Stimulated activated CD4-positive, alpha-beta T cell treated with anti-CD3 and anti-CD28 coated beads, Interleukin-2, amount 100 ng/mL, for 24 hours (primary cell): ENCODE data around the gene ITGA11.

Experiments
- DNase-seq, 2 donors: peaks; one replicate each; pipeline ENCODE4 v3.0.0-alpha.2; 2020

ITGA11 gene

DNA sequence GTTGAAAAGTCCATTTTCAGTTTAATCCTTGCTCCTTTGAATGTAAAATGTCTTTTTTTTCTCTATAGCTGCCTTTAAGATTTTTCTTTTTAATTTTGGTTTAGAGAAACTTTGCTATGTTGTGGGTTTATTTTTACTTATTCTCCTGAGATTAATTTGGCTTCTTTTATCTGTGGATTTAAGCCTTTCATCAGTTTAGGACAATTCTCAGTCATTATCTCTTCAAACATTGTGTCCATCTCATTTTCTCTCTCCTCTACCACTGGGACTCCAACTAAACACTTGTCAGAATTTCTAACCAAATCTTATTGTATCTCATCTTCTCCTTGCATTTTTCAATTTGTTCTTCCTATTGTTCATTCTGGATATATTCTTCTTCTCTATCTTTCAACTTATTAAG lies 12.4 kb upstream of the ITGA11 start:
- no peak for DNase-seq

DNA sequence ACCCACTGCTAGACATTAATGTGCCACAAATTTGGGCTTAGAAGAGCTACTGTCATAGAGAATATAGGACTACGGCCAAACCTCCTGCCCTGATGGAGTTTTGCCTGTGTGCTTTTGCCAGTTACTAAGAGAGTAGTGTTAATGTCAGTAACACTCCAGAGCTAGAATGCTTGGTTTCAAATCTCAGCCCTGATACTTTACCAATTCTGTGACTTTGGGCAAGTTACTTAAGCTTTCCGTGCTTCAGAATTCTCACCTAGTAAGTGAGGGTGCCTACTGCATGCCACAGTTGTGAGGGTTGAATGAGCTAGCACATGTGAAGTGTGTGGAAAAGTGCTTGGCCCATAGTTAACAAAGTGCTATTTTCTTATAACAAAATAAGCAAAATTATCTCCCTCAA lies 10.9 kb upstream of the ITGA11 start:
- no peak for DNase-seq

DNA sequence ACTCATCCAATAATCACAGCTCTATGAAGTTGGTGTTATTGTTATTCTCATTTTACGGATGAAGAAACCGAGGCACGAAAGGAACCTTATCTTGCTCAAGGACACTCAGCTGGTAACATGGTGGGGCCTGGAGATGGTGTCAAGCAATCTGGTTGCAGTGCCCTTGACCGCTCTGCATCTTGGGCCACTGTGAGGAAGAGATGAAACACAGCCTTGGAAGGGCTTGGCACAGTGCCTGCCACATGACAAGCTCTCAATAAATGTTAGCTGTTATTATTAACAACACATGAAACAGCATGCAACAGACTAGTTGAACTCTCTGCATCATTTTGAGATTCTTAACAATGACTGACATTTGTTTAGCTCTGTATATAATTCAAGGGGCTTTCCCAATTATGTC lies 10.1 kb upstream of the ITGA11 start:
- no peak for DNase-seq

DNA sequence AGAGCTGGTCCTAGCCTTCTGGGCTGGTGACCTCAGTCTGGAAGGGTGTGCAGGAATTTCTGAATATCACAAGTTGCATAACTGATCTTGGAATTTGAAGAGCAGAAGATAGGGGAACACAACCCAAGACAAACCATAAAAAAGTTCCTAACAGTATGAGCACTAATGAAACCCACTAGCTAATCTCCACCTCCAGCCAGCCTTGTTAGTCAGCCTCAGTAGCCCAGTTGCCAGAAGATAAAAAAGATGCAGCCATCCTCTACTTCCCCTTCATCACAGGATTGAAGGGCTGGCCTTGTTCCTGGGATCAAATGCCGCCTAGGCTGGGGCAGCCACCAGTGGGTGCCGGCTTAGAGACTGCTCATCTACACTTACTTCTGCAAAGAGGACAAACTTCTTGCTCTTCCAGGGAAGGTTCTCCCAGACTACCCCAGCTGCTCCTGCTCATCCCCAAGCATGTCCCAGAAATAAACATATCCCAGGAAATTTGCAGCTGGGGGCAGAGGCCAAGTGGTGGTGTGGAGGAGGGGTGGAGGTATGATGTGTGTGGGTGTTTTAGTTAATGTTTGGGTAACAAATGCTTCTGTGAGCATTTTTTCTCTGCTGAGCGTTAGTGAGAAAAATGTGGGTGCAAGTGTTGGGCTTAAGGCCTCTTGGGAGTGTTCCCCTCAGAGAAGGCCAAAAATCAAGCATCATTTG lies 9.2 kb upstream of the ITGA11 start:
- DNase-seq = no peak

DNA sequence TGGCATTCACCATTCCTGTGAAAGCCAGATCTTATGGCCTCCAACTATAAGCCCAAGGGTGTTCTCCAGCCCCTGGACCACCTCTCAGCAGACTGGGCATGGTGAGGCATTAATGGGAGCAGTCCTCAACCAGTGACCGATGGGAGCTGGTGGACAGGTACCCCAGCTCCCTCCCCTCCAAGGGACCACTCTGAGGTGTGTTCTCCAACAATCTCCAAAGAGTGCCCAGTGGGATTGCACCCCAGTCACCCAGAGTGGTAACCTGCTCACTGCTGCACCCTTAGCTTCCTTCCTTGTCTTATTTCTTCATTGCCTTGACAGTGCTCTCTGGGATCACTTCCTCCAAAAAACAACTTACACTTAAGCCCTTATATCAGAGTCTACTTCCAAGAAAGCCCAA lies 8.2 kb upstream of the ITGA11 start:
- no peak for DNase-seq

- no peak for DNase-seq
Observed at GRCh38 chr15:68439506-68439905, 7.5 kb upstream of the ITGA11 start.

DNA sequence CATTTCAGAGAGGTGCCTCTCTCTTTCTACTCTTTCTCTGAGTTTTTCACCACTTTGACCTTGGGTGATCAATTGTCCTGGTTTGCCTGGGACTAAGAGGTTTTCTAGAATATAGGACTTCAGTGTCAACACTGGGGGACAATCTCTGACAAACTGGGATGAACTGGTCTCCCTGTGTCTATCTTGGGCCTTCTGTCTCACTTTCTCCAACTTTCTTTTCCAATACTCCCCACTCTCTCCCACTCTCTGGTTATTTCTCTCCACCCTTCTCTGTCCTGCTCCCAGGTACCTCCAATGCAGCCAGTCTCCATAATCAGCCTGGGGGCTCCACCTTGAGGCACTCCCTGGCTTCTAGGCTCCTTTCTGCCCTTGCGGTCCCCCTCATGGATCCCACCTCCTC lies 4.7 kb upstream of the ITGA11 start:
- no peak for DNase-seq

GRCh38 chr15:68435966-68436365 lies 4.0 kb upstream of the ITGA11 start:
- DNase-seq = no peak

DNA sequence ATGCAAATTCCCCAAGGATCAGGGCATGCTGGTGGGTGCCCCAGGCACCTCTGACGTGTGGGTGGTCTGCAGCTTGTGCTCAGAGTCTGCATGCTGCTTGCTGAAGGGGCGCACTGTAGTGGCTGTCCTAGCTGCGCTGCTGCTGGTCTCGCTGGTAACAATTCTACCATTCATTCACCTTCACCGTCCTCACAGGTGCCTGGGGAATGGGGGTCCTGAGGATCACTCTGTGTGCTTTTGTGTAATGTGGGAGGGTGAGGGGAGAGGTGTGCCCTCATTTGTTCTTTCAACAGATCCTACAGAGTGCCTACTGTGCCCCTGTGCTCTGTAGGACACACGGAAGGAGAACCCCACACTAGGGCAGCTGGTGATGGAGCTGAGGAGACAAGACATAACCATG lies 2.1 kb upstream of the ITGA11 start:
- DNase-seq = no peak

GRCh38 chr15:68433551-68433950 lies 1.6 kb upstream of the ITGA11 start:
- peak in 1 of 2 donors; percentile 3 for DNase-seq

DNA sequence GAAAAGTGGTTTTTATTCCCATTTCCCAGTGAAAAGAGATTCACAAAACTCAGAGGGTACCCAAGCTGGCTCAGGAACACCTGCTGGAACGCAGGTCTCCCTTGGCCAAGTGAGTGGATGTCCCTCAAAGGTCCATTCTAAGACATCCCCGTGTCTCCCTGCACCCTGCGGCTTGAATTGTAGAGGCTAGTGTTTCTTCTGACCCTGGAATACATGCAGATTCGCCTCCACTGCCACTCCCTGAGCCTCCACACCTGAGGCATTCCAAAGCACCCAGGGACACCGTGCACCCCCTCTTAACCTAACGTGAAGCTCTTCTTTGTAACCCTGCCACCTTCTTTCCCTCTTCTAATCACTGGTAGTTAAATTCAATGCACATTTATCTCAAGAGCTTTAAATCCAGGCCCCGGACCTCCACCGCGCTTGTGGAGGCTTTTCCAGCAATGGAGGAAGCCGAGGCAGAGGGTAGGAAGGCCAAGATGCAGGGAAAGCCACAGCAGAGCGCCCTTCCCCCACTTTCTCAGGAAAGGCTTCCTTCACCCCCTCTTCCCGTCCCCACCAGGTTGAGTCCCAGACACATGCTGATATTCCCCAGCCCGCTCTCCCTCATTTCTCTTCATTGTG lies 590 bp upstream of the ITGA11 start:
- peak in 1 of 2 donors; percentile 5 for DNase-seq

DNA sequence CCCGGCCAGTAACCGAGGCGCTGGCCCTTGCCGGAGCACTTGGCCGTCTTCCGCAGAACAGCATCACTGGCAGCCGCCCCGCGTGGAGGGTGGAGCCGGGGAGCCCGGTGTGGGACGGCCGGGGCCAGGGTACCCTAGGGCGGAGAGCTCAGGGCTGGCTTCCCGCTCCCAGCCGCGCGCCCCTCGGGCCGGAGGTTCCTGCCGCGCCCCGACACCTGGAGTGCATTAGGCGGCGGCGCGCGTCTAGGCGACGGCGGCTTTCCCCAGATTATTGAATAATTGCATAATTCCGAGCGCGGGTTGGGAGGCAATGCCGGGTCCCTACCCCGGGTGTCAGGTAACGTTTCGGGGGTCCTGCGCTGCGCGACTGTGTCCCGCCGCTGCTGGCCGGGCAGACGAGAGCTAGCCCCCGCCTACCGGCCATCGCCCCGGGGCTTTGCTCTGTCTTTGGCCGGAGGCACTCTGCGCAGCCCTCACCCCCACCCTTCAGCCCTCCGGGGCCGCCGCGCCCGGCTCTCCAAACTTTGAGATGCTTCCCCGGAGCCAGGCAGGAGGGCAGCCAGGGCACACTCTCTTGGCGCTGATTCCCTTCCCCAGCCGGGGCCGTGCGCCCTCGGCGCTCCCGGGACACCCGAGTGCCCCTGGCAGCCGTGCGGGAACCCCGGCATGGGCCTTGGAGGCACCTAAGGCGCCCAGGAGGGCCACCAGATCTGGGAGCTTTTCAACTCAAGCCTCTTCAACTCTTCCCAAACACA lies 749 bp downstream of the ITGA11 start:
- DNase-seq = peak in 1 of 2 donors; percentile 9

DNA sequence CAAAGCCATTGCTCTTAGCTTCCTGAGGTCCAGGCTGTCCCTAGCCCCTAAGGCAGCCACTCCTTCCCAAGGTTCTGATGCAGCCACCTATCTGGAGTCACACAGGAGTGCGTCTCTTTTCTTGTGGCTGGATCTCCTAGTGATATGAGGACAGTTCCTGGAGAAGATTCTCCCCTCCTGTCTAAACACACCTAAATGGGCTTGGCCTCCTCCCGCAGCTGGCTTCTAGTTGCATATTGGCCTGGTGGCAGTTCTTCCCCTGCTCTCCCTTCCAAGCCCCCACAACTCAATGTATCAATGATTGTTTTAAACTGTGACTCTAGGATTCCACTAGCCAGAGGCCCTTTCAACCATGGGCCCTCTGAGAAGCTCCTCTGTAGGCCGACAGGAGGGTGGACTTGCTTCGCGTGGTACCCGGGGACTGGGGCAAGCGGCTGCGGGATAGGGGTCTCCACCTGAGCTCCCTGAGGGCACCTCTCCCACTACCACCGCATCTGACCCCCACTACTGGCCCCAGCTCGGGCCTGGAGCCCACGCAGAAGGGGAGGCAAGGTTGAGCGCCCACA lies 1.4 kb downstream of the ITGA11 start:
- DNase-seq = peak in 1 of 2 donors; percentile 9

GRCh38 chr15:68429691-68430470 lies 2.1 kb downstream of the ITGA11 start:
- peak in 1 of 2 donors; percentile 2 for DNase-seq

DNA sequence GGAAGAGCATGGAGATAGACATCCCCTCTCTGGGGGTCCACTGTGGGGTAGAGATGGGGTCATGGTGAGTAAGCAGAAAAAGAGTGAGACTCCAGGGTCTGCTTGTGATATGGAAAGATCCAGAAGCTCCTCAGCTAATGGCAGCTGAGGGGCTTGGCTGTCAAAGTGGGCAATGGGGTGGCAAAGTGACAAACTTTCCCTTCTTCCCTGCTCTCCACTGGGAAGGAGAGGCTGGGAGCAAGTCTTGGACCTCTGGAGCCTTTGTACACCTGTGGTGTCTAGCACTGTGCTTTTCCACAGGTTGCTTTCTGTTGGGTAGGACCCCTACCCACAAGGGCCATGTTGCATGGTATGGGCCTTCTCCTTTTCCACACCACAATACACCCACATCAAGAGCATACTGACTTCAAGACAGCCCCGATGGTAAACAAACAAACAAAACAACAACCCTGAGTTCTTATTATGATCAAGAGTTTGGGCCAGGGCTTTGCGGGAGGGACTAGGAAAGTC lies 3.5 kb downstream of the ITGA11 start:
- DNase-seq = no peak

DNA sequence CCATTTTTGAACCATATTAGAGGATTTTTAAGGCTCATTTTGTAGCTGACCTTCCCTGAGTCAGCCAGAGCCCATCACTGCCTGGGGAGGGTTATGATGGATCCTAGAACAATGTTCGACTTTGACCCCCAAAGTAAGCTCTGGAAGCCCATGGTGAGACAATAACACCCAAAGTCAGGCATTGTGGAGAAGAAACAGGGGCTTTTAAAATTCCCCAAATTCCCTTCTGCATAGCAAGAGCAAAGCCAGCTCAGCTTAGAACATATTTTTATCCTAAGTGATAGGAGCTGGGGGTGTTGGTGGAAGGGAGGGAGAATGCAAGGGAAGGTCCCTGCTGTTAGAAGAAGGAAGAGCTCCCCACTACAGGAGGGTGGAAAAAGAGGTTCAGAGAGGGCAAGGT lies 4.0 kb downstream of the ITGA11 start:
- DNase-seq = no peak

DNA sequence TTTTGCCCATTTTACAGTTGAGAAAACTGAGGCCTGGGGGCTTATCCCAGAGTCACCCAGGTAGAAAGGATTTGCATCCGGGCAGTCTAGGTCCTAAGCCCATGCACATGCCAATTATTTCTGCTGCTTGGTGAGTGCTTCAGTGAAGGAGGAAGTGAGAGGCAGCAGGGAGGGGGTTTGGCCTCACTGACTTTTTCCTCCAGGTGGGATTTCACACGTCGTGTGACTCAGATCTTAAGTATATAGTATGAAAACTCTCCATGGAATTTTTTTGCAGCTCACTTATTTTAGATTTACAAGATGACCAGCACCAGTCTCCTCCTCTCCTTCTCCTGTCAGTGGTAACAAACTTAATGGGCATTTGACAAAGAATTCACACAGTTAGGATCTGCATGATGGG lies 4.6 kb downstream of the ITGA11 start:
- no peak for DNase-seq

DNA sequence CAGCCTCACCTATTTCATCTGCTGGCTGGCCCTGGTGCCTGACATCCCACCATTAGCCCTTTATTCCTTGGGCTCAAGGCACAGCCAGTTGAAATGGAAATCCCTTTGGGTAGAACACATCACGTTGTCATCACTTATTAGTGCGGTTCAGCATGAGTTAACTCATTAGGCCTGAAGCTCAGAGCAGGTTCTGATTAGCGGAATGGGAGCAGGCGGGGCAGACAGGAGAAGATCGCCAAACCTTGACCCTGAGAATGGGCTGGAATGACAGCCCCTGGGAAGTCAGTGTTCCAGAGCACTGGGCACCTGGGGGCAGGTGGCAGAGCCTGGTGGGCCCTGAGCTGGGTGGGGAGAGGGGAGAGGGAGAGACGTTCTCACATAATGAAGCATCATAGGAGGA lies 5.8 kb downstream of the ITGA11 start:
- DNase-seq = no peak

GRCh38 chr15:68425428-68426060 lies 6.4 kb downstream of the ITGA11 start:
- DNase-seq = no peak

DNA sequence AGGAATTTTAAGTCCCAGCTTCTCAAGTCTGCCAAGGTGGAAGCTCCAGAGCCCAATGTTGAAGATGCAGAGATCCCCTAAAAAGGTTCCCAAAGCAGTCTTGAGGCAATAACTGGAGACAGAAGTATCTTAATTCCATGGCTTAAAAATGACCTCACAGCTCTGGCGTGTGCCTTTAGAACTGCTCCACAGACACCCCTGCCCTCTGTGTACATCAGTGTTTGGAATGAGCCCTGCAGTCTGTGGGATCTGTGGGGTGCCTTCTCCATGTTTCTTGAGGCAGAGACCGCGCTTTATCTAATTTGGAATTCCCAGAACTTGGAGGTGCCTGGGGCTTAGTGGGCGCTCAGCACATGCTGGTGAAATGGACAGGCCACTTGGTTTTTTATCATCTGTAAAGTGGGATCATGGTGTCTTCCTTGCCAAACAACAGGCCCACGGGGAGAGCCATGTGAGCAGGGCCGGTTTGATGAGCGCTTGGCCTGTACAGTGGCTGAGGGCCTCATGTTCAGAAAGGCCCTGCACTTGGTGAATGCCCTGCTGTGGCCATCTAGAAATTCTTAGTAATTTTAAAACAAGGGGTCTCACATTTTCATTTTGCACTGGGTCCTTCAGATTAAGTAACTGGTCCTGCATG lies 7.1 kb downstream of the ITGA11 start:
- DNase-seq = no peak

- no peak for DNase-seq
Observed at GRCh38 chr15:68423359-68424296, 8.3 kb downstream of the ITGA11 start.
